GM18951 (cell line): ENCODE measurements around the gene PTPRH.
"Not testable (repeated sequence)": the region's sequence is repeated elsewhere in the genome, so short reads cannot be mapped to it uniquely, and the experiment has no call there.

ENCODE experiments used
- POLR2A ChIP-seq: IDR thresholded peaks from 4 replicates; pipeline ENCODE4 v1.6.1; 2011; ENCODE audit warnings: mild to moderate bottlenecking; ENCODE audit not compliant: insufficient read length, insufficient read depth; ENCODE audit errors: extremely low read depth
- in situ Hi-C: fragments of 300-500 bp; cut with MboI; formaldehyde crosslinking; loops from one replicate; pipeline ENCODE4 v1.12.0; 2022; ENCODE audit warnings: low sequenced_read_pairs, mixed read lengths, inconsistent platforms; ENCODE audit not compliant: unreplicated experiment

PTPRH gene

GRCh38 chr19:55161571-55162322, 47.6 kb downstream of the PTPRH start:
- TF ChIP-seq POLR2A: no peak

GRCh38 chr19:55160986-55161365, 48.3 kb downstream of the PTPRH start:
- in situ Hi-C loops: no loop called here
- TF ChIP-seq POLR2A: no peak

More at GRCh38 chr19:55161571-55162322, 47.6 kb downstream of the PTPRH start:
- in situ Hi-C loops: no loop called here

GRCh38 chr19:55160128-55160985, 48.9 kb downstream of the PTPRH start:
- in situ Hi-C loops: no loop called here
- TF ChIP-seq POLR2A: no peak

GRCh38 chr19:55158848-55159749, 50.2 kb downstream of the PTPRH start:
- in situ Hi-C loops: no loop called here
- no peak for TF ChIP-seq POLR2A

GRCh38 chr19:55158423-55158822, 50.9 kb downstream of the PTPRH start:
- in situ Hi-C loops: no loop called here
- TF ChIP-seq POLR2A: no peak

DNA sequence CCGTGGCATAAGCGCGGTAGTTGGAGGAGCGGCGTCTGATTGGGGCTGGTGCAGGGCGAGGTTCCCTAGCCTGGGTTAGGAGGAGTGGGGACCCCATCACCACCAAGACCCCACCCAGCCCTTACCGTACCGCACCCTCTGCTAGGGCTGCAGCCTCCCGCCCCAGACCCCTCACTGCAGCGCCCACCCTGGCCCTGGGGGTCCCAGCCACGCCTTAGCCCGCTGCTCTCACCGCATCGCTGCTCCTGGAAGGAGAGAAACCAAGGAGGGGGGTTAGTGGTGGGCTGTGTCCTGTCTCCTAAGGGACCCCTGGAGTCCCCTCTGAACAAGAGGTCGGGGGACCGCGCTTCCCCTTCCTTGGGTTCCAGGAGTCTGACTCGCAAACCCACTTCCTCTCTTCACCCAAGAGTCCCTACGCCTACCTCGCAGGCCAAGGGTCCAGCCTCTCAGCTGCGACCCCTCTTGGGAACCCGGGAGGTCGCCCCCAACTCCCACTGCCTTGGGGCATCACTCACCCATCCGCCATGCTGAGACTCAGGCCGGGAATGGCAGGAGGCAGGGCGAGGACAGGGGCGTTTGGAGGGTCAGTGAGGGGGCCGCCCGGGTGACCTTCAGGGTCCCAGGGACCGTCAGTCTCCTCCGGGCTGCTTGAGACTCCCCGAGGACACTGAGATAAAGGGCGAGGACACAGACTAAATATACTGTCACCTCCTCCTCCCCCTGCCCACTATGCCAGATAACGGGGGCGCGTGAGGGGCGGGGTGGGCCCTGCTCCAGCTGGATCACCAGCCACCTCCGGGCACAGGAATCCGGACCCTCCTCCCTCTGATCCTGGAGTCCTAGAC, 52.0 kb downstream of the PTPRH start, which contains the start of gene TNNI3:
TNNI3 (minus strand) TSS at position 669 of the 845 bp plus-strand sequence; CDS start at position 526, 143 bp downstream.
- no peak for TF ChIP-seq POLR2A
- in situ Hi-C loops: no loop called here

DNA sequence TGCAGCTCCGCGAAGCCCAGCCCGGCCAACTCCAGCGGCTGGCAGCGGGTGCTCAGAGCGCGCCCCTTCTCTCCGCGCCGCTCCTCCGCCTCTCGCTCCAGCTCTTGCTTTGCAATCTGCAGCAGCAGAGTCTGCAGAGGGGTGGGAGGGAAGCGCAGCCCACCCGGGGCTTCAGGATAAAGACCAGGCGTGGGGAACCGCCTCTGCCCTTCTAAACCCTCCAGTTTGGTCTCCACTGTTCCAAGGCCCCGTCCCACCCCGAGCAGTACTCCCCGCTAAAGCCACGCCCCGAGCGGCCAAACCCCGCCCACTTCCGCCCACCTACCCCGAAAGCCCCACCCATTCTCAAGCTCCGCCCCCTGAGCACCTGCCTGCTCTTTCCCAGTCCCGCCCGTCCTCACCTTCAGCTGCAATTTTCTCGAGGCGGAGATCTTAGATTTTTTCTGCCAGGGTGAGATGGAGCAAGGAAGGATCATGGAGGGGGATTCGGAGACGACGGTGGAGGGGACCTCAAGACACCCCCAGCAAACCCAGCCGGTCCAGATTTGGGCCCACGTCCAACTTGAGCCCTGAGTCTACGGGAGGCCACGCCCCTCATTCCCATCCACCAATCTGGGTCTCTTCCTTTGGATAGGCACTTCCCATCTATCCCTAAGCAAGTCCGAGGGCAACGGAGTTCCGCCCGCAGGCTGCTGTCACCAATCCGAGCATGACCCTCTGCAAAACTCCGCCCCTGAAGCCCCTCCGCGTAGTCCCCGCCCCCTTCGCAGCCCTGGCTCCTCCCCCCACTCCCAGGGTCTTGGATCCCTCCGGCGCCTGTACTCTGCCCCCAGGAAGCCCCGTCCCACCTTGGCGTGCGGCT, 52.9 kb downstream of the PTPRH start:
- TF ChIP-seq POLR2A: no peak
- in situ Hi-C loops: no loop called here

DNA sequence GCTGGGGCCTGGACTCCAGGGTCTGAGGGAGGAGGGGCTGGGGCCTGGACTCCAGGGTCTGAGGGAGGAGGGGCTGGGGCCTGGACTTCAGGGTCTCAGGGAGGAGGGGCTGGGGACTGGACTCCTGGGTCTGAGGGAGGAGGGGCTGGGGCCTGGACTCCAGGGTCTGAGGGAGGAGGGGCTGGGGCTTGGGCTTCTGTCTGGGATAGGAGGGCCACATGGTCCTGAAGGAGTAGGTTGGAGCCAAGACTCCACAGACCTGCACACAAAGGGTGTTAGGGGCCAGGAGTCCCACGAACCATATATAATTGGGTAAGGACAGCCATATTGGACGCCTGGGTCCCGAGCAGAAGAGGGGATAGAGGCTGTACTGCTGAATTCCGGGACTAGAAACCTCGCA, 53.5 kb downstream of the PTPRH start:
- in situ Hi-C loops: not testable (repeated sequence)

DNA sequence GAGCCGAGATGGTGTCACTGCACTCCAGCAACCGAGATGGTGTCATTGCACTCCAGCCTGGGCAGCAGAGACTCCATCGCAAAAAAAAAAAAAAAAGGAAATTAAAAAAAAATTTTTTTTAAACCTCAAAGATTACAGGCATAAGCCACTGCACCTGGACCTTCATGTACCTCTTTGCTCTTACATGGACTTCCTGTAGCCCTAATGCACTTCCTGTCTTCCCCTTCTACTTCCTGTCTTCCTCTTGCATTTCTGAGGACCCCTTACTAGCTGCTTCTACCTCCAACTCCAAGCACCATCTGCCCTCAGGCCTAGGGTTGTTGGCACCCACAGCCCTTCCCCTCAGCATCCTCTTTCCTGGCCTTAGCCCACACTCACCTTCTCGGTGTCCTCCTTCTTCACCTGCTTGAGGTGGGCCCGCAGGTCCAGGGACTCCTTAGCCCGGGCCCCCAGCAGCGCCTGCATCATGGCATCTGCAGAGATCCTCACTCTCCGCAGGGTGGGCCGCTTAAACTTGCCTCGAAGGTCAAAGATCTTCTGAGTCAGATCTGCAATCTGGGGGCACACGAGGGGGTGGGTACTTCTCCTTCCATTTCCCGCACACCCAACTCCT, 55.5 kb downstream of the PTPRH start:
- TF ChIP-seq POLR2A: no peak
- in situ Hi-C loops: no loop called here

DNA sequence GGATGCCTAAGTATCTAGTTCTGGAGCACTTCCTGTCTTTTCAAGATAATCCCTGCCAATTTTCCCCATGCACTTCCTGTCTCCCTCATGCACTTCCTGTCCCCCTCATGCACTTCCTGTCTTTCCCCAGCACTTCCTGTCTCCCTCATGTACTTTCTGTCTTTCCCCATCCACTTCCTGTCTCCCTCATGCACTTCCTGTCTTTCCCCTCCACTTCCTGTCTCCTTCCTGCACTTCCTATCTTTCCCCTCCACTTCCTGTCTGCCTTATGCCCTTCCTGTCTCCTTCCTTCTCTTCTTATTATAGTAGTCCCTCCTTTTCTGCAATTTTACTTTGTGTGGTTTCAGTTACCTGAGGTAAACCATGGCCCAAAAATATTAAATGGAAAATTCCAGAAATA, 57.3 kb downstream of the PTPRH start:
- in situ Hi-C loops: no loop called here
- no peak for TF ChIP-seq POLR2A
